GM18499 (cell line): ENCODE measurements around the gene PYGL.
"Not testable (repeated sequence)": the region's sequence is repeated elsewhere in the genome, so short reads cannot be mapped to it uniquely, and the experiment has no call there.

ENCODE experiments used
- ATAC-seq: cut with Tn5 transposase; IDR thresholded peaks from one replicate; pipeline ENCODE4 v1.9.1; 2021; ENCODE audit warnings: moderate number of reproducible peaks; ENCODE audit not compliant: insufficient read depth, unreplicated experiment

PYGL gene

DNA sequence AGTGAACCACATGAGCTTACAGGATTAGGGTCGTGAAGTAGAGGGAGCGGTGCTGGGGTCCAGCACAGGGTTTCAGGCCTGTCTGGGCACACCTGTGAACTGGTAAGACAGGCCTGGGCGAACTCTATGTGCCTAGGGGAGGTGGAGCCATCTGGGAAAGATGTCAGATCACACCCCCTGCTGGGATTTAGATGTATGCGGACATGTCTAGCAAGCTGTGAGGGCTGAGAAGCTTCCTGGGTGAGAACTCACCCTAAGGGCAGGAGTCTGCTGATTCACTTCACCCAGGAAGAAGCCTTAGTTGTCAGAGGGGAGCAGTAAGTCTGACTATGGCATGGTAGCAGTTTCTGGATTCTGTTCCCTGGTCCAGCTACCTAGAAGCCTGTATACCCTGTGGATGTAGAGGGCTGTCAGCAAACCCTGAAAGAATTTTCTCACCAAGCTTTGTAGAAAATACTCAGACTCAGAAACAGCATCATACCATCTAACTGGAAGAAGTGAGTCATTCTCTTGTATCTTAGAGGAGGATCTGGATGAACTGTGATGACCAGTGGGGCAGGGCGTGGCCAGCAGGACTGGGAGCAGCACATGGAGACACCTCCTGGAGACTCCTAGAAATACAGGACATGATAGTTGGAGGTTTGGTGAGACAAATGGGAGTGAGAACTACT, 11.2 kb upstream of the PYGL start:
- ATAC-seq = no peak

DNA sequence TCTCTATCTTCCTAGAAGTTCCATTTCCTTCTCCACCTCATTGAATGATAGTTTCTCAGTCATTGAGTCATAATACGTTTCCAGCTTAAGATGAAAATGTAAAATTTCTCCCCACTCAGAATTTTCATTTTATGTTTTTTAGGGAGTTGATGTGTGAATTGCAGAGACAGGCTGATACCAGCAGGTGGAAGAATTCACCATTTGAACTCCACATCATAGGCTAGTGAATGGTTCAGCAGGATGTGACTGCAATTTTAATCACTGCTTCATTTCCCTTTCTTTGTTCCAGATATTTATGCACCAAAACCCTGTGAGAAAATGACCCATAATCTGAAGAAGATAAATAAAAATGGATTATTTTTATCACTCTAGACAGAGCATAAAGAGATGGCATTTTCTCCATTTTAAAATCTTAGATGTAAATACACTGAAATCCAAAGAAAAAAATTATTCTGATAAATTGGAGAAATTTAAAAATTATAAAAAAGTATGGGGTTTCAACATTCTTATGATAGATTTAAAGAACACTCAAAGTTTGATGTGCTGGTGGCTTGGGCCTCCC, 10.6 kb upstream of the PYGL start:
- no peak for ATAC-seq

DNA sequence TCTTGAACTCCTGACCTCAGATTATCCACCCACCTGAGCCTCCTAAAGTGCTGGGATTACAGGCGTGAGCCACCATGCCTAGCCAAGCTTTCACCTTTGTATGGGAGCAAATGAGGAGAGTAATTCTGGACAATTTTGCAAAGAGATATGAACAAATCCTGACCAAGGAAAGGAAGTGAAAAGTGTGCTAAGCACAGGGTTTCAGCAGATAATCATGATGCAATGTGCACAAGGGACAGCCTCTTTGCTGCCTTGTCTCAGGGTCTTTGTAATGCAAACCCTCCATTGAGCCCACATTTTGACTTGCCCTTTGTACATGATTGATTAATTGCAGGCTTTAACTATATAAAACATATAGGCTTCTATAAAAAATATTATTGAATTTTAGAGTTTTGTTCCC, 9.2 kb upstream of the PYGL start:
- no peak for ATAC-seq

DNA sequence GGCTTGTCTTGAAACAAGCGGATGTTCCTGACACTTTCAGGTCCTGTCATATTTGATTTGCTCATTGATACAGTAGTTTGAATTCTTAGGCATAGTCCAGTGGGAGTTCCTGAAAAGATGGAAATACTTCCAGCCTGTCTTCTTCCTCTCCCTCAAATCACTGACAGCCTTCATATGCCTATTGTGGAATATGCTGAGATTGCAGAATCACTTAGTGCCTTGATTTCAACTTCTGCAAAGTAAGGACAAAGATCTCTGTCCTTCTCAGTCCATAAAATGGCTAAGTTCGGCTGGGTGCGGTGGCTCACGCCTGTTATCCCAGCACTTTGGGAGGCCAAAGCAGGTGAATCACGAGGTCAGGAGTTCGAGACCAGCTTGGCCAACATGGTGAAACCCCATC, 6.7 kb upstream of the PYGL start:
- no peak for ATAC-seq

DNA sequence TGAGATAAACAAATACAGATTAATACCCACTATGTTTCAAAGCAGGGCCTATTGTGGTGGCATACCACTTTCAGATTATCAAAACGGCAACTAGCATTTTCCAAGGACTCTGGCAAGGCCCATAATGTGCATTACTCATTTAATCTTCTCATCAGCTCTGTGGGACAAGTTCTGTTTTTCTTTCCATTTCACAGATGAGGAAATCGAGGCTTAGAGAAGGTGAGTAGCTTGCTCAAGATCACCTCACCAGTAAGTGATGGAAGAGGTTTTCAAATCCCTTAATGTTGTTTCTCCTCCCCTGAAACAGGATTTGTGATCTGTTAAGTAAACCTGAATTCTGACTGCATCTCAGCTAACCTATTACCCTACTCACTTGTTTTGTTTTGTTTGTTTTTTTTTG, 3.9 kb upstream of the PYGL start:
- ATAC-seq = no peak

DNA sequence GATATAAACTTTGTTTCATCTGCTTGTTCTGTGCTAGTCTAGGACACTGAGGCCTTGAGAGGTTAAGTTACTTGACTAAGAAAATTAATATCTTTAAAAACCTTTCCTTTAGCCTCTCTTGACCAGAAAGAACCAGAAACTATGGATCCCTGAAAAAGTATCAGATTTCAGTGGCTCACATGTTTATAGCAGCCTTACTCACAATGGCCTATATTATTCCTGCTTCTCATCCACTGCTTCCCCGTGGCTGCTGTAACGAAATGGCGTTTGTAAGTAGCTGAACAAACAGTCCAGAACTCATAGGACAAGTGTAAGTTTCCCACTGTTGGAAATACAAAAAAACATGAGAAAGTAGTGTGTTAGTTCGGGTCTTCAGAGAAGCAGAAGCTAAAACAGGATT, 3.2 kb upstream of the PYGL start:
- no peak for ATAC-seq

DNA sequence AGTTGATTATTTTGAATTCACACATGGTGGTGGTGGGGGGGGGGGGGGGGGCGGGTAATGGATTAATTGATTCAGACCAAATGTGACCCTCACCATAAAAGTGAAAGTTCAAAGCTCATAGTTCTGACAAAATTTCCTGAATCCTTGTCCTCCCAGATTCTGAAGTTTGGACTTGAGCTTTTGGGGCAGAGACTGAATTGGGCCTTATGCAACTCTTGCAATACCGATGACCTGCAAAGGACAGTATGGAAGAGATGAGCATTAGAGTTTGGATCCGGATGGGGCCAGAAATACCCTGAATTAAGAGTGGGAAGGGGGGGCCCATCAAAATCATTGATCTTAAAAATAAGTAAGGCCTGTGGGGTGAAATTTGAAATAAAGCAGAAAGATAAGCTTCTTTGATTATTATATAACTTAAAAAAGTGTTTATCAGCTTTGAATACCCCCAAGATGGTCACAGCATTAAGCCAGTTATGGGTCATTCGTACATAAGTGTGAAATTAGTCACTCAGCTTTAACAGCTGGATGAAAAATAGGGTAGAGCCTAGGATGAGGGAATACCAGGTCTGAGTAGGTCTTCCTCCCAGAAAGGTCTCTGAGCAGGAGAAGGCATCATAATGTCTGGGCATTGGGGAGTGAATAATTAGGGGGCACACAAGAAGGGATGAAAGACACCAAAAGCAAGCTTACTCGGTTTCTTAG, 2.1 kb upstream of the PYGL start:
- ATAC-seq = no peak

DNA sequence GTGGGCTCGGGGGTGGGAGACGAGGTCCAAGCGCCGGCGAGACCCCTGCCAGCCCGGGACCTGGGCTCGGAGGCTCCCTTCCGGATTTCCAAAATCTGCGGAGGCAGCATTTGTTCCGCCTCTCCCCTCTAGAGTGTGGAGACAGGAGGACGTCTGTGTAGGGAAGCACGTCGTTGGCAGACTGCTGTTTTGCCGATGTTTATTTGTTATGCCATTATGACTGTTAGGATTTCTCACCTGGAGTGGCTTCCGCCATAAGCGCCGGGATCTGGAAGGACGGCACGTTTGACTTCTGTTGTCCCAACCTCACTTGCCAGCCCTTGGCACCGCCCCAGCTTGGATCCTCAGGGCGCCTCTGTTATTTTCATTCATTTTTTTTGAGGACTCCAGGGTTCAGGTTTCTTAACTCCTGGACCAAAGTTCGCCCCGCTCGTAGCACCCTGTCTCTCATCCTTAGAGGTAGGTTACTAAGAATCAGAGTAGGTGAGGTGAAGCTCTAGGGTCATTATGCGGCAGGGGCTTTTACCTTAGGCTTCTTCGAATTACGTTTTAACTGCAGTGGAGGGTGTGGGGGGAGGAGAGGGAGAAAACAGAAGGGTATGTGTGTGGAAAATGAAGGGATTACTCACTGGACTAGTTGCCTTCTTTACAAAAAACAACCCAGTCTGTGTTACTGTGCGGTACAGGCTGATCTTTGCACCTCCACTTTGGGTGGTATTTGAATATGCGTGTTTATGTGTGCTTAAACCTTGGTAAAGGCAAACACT, 547 bp upstream of the PYGL start:
- ATAC-seq = no peak

DNA sequence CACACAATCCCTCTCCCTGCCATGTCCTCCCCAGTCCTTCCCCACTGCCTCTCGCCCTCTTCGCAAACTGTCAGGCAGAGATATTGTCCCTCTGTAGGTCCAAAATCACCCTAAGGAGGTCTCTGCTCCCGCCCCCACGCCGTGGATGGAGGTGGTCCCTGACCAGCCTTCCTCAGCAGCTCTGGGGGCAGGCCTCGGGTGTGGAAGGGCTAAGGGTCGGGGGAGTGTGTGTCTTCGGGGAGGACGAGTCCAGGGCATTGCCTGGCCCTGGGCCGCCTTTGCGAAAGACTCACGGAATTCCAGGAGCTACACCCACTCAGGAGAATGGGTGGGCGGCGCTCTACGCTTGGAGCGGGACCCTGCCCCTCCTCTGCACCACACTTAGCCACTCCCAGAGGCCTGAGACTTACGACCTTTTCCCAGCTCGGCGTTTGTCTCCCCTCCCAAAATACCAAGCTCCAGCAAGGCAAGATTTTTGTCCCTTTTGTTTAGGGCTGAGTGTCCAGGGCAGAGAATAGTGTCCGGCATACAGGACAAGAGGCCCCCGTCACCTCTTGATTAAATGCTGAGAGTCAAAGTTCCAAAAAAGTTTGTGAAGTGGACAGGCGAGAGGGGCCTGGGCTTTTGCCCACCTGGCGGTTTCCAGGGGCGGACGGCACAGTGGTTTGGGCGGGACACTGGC, 881 bp downstream of the PYGL start:
- ATAC-seq = no peak

DNA sequence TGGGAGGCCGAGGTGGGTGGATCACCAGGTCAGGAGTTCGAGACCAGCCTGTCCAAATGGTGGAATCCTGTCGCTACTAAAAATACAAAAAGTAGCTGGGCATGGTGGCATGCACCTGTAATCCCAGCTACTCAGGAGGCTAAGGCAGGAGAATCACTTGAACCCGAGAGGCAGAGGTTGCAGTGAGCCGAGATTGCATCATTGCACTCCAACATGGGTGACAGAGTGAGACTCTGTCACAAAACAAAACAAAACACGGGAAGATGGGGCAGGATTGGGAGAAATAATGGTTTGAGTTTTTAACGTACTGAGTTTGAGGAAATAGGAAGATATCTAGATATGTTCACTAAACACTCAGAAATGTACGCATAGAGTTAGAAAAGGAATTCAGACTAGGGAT, 2.6 kb downstream of the PYGL start:
- ATAC-seq = not testable (repeated sequence)

DNA sequence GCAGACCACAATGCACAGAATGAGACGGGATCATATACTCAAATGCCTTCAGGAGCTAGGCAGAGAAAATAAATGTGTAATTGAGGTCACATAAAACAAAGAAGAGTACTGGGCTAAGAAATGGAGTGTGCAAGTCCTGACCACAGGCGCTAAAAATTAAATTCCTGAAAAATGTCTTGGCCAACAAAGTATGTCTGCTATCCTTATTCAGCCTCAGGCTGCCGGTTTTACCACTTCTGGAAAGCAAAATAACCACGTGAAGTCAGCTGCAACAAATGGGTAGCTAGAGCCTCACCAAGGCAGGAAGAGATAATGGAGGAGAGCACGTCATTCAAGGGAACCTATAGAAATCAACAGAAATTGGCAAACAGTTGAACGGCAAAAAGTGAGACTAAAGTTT, 3.1 kb downstream of the PYGL start:
- ATAC-seq = no peak

DNA sequence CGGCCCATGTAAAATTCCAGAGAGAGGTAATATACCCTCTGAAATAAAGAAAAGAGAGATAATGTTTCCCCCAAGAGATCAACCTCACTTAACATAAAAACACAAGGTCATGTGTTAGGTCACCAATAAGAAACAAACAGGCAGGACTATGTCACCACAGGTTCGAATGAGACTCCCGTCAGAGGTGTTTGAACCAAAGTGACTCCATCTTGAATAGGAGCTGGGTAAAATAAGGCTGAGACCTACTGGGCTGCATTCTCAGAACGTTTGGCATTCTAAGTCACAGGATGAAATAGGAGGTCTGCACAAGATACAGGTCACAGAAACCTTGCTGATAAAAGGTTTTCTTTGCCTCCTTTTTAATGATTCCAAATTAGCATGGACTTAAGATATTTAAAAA, 6.5 kb downstream of the PYGL start:
- ATAC-seq = no peak

DNA sequence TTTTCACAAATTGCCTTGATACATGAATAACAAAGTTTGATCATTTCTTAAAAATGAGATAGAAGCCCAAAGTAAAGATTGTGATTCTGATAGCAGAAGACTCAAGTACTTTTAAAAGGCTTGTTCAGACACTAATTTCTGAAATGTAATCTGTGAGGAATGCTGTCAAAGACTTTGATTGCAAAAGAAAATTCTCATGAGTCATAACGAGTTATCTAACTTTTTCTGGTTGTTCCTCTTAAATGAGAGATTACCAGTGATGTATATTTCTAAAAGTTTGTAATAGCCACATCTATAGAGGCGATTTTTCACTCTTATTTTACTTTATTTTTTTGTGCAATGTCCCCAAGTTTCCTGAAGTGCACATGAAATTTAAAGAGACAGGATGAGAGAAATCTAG, 7.0 kb downstream of the PYGL start:
- ATAC-seq = no peak

DNA sequence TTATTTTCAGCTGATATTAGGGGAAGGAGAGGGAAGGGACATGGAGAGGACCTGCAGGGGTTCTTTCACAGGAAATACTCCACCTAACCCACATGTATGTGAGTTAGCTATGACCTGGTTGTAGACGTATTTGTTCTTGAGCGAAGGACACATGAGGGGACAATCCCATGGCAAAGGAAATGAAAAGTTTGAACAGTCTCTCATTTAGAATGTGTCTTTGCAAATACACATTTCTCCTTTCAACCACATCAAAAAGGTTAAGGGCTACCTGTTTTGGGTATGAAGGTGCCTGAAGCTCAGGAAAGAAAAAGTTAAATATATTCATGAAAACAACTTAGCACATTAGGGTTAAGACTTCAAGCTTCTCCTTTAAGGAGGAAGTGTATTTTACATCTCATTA, 7.4 kb downstream of the PYGL start:
- ATAC-seq = no peak

DNA sequence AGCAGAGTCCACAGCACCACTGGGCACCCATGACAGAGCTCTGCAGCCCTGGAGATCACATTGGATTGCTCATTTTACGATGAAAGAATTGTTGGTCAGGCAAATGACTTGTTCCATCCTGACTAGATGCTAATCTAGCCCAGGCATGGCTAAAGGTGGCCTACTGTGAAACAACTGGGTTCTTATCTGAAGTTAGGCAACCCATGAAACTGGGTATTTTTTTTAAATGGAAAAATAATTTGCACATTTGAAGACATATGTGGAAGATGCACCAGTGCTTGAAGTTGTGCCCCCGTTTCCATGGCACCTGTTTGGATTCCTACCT, 8.3 kb downstream of the PYGL start:
- no peak for ATAC-seq

DNA sequence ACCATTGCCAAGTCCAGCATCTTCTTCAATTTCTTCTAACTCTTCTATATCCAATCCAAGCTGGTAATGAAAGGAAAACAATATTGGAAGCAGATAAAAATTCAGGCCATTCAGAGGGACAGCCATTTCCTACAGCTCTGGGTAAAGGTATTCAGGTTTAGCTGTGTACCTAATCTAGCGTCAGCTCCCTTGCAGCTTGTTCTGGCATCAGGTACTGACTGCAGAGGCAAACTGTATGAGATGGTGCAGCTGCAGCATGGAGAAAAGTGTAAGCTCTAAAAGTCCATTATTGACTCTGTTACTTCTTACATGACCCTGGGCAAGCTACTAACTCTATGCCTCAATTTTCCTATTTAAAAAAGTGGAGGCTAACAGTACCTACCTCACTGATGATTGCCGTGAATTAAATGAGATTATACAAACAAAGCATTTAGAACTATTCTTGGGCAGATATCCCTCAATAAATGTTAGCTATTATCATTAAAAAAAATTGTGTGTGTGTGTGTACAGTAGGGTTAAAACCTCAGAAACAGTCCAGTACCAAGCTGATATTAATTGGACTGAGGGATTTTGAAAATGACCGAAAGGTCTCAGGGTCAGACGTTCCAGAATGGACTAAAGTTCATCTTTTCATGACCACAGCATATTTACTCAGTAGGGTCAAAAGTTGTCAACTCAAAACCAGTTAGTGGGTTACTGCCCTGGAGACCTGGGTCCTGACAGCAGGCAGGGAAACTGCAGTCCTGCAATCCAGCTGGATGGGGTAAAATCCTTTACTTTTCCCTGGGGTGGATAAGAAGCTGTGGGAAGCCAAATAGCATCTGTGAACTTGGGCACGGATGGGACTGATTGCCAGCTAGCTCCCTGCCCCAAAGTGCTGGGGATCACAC, 8.9 kb downstream of the PYGL start:
- ATAC-seq = no peak

DNA sequence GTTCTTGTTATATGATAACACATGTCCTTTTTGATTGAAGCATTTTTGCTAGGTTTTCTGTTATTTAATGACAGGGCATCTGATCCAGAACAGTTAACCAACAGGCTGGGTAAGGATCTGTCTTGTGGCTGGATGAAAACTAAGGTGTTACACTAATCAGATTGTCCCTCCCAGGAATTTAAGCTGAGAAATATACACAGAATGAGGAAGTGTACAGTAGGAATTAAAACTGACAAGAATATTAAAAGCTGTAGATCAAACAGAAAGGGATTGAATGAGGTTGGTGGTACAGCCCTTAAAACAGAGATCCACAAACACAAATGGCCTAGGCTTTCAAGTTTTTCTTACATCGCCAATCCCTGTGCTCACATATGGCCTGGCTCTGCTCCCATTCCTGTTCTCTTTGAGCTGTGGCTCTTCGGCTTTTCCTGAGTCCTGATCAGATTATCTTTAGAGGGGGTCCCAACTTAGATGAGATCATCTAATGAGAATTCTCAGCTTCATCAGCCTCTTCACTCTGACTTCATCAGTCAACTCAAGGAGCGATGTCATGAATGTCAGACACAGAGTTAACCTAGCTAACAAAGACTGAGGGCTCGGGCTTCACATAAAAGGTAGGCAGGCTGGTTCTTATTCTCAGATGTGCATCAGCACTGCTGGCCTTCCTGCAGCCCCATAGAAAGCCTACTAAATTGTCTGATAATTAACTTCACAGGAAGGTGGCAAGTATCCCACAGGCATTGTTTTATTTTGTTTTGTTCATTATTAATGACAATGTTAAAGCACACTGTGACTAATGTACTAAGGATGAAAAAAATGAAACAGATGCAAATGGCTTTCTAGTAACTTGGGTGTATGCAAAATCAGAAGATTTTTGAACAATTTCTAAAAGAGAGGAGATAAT, 11.4 kb downstream of the PYGL start:
- no peak for ATAC-seq

DNA sequence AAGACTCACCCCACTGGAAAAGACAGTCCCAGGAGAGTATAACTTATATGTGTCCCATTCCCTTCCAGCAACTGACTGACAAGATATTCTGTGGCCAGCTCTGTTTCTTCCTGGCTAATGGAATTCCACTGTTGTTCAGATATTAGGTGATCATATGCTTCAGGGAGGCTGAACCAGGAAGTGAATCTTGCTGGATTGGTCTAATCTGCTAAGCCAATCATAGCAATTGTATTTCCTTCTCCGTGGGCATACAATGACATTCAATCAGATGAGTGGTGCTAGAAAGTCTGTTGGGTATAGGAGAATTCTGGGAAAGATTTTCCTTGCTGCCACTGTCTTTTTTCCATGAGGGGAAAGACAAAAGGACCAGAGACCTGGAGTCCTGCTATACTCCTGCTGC, 12.1 kb downstream of the PYGL start:
- ATAC-seq = no peak

DNA sequence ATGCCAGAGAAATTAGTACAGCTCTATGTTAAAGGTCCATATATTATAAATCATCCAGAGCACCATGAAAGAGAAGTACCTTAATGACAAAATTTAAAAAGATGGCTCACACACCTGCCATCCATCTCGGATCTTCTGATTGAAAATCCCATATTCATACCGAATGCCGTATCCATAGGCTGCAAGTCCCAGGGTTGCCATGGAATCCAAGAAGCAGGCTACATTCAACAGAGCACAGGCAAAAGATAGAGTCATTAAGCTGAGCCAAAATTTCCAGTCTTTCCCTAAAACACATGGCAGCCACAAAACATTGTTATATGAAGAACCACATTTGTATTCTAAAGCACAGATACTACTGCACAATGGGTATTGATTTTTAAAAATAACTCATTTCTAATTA, 12.7 kb downstream of the PYGL start:
- ATAC-seq = no peak
